ENCODE measurements around the gene SMIM17. TPM values are rescaled to one million over a fixed set of nuclear protein-coding genes. Genes with fewer than 3 reads are reported as not detected.
"Not testable (repeated sequence)": the region's sequence is repeated elsewhere in the genome, so short reads cannot be mapped to it uniquely, and the experiment has no call there.

SMIM17 gene
- total RNA-seq, 1 donor from 2014 or later = 0.18 TPM

DNA sequence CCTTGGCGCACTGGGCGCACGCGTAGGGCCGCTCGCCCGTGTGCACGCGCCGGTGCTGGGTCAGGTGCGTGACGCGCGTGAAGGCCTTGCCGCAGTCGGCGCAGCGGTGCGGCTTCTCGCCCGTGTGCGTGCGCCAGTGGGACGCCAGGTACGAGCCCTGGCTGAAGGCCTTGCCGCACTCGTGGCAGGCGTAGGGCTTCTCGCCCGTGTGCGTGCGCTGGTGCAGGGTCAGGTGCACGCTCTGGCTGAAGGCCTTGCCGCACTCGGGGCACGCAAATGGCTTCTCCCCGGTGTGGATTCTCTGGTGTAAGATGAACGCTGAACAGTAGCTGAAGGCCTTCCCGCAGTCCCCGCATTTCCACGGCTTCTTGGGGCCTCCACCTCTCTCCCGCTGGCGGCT, 21.6 kb downstream of the SMIM17 start:
- intact Hi-C loops (cut with micrococcal nuclease) = no loop called here
- Mint-ChIP-seq H3K27me3 (ENCODE audit: insufficient read depth) (no peaks in the 10 kb centered on the region), H3K9me3 (peaks cover 50% of the 10 kb centered on the region), H3K27ac (no peak overlapping the region), H3K4me1 (ENCODE audit: low read depth) (no peaks in the 10 kb centered on the region), H3K4me3 (no peak overlapping the region), H3K36me3 (ENCODE audit: low read depth) (no peaks in the 10 kb centered on the region)
- no peak for DNase-seq (ENCODE audit: low spot score)

DNA sequence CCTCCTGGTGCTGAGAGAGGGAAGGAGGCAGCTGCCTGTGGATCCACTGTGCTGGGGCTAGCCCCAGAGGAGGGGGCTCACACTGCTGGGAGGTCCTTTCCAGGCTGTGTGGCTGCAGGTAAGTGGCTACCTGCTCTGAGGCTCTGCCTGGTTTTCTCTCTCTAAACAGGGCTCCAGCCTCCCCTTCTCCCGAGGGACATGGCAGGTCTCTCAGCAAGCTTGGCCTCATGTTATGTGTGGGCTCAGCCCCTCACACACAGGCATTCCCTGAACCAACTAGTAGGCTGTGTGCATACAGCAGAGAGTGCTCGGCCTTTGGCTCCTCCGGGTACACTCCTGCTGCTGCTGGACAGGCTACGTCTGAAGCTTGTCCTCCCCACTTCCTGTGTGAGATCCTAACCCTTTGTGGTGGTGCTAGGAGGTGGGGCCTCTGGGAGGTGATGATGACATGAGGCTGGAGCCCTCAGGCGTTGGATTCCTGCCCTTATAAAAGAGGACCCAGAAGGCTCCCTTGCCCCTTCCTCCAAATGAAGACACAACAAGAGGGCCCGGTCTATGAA, 24.4 kb downstream of the SMIM17 start:
- peaks cover 43% of the 10 kb centered on the region for H3K9me3 Mint-ChIP-seq

DNA sequence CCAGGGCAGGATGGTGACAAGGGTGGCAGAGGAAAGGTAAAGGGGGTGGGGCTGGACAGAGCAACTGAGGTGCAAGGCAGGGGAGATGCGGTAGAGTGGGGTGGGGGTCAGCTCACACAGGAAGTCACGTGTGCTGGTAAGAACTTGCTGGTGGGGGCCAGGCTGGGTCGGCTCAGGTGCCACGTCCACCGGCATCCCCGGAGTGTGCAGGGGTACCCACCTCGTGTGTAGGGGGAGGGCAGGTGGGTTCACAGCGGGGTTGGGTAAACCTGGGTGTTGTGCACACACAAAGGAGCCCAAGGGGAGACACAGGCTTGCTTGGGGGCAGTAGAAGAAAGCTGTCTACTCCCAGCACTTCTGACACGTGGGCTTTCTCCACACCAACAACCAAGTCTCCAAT, 25.7 kb downstream of the SMIM17 start:
- intact Hi-C loops (cut with micrococcal nuclease) = no loop called here
- Mint-ChIP-seq H3K4me3 (no peak overlapping the region), H3K9me3 (peaks cover 36% of the 10 kb centered on the region), H3K36me3 (ENCODE audit: low read depth) (no peaks in the 10 kb centered on the region), H3K27me3 (ENCODE audit: insufficient read depth) (no peaks in the 10 kb centered on the region), H3K27ac (no peak overlapping the region), H3K4me1 (ENCODE audit: low read depth) (no peaks in the 10 kb centered on the region)
- DNase-seq (ENCODE audit: low spot score) = no peak

More for the DNA sequence above, 24.4 kb downstream of the SMIM17 start:
- intact Hi-C loops (cut with micrococcal nuclease) = no loop called here
- Mint-ChIP-seq H3K4me3 (no peak overlapping the region), H3K4me1 (ENCODE audit: low read depth) (no peaks in the 10 kb centered on the region), H3K36me3 (ENCODE audit: low read depth) (no peaks in the 10 kb centered on the region), H3K27ac (no peak overlapping the region), H3K27me3 (ENCODE audit: insufficient read depth) (no peaks in the 10 kb centered on the region)
- DNase-seq (ENCODE audit: low spot score) = no peak

DNA sequence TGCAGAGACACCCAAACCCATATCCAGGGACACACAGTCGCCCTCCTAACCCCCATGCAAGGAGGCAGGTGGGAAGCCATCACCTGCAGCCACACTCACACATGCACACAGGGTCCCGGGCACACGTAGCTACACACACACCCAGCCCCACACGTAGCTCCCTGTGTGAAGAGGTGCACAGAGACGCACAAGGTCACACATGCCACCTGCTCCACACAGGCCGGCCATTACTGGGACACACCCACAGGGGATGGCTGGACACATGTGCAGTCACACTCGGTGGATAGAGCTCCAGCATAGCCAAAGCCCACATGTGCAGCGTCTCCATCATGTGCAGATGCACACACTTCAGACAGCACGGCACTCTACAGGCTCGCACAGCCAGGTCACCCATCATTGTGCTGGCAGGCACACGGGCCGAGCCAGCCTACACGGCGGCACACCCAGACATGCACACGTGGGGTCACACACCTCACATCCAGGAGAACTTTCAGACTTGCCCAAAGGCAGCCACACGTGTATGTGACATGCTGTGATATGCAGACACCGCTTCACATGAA, 27.5 kb downstream of the SMIM17 start:
- H3K9me3 Mint-ChIP-seq = peaks cover 43% of the 10 kb centered on the region

DNA sequence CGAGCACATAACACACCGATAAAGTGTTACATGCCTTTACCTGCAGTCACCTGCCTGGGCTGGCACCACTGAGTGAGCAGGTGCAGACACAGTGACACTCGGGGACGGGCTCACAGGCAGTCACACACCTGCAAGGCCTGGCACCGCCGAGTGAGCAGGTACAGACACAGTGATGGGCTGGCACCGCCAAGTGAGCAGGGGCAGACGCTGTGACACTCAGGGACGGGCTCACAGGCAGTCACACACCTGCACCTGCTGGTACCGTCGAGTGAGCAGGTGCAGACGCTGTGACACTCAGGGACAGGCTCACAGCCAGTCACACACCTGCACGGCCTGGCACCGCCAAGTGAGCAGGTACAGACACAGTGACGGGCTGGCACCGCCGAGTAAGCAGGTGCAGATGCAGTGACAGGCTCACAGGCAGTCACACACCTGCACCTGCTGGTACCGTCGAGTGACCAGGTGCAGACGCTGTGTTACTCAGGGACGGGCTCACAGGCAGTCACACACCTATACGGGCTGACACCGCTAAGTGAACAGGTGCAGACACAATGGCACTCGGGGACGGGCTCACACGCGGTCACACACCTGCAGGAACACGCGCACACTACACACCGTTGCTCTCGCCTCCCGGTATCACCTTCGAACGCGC, 28.1 kb downstream of the SMIM17 start:
- Mint-ChIP-seq H3K36me3 (ENCODE audit: low read depth) (no peaks in the 10 kb centered on the region), H3K9me3 (peaks cover 48% of the 10 kb centered on the region), H3K27me3 (ENCODE audit: insufficient read depth) (no peaks in the 10 kb centered on the region), H3K4me1 (ENCODE audit: low read depth) (no peaks in the 10 kb centered on the region), H3K27ac (no peak overlapping the region), H3K4me3 (peak overlapping the region; percentile 59)
- intact Hi-C loops (cut with micrococcal nuclease) = no loop called here
- no peak for DNase-seq (ENCODE audit: low spot score)

More for the DNA sequence above, 27.5 kb downstream of the SMIM17 start:
- Mint-ChIP-seq H3K4me1 (ENCODE audit: low read depth) (no peaks in the 10 kb centered on the region), H3K27ac (no peak overlapping the region), H3K36me3 (ENCODE audit: low read depth) (no peaks in the 10 kb centered on the region), H3K4me3 (no peak overlapping the region), H3K27me3 (ENCODE audit: insufficient read depth) (no peaks in the 10 kb centered on the region)
- intact Hi-C loops (cut with micrococcal nuclease) = no loop called here
- DNase-seq (ENCODE audit: low spot score) = no peak

DNA sequence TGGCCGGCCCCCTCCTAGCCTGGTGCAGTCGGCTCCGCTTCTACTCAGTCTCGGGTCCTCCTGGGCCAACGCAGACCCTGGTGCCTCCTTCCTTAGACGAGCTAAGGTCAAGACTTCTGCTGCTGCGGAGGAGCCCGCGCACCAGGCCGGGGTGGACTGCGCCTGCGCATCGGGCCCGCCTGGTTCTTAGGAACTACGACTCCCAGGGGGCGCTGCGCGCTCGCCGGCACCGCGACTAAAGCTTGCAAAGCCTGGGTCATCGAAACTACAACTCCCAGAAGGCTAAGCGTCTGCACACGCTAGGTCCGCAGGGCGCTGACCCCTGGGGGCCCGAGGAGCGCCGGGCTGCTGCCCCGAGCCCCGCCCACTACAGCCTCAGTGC, 28.6 kb downstream of the SMIM17 start, which contains the start of gene ZNF835:
Gene ZNF835 (minus strand): TSS at position 145 of the 382 bp plus-strand sequence. CDS start 6,559 bp downstream, outside the sequence.
- no peaks in the 10 kb centered on the region for H3K27me3 Mint-ChIP-seq (ENCODE audit: insufficient read depth)

DNA sequence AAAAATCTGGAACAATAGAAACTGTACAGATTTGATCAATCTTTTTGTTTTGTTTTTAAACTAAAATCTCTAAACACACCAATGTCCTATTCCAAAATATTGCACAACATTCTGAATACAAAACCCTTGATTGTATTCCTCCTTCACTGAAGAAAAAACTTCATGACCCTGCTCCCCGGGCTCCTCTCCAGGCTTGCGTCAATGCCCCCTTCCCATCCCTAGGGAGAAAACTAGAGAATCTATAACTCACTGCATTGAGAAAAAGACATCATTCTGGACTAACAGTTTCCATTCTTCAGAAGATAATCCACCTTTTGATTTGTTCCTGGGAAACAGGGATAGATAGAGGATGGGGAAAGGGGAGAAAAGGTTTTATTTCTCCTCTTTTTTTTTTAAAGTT, 29.7 kb downstream of the SMIM17 start:
- H3K4me3 Mint-ChIP-seq; H3K36me3 Mint-ChIP-seq (ENCODE audit: low read depth); intact Hi-C loops (cut with micrococcal nuclease); DNase-seq (ENCODE audit: low spot score); H3K27me3 Mint-ChIP-seq (ENCODE audit: insufficient read depth); H3K27ac Mint-ChIP-seq; H3K4me1 Mint-ChIP-seq (ENCODE audit: low read depth): not testable (repeated sequence)
- H3K9me3 Mint-ChIP-seq = peaks cover 56% of the 10 kb centered on the region

More for the DNA sequence above, 28.6 kb downstream of the SMIM17 start, which contains the start of gene ZNF835:
- H3K9me3 Mint-ChIP-seq = peaks cover 53% of the 10 kb centered on the region
- H3K4me1 Mint-ChIP-seq (ENCODE audit: low read depth) = no peaks in the 10 kb centered on the region
- DNase-seq (ENCODE audit: low spot score) = peak; percentile 25
- intact Hi-C loops (cut with micrococcal nuclease) = no loop called here
- H3K27ac Mint-ChIP-seq = no peak within 1 kb of the TSS
- no peaks in the 10 kb centered on the region for H3K36me3 Mint-ChIP-seq (ENCODE audit: low read depth)
- H3K4me3 Mint-ChIP-seq = peak within 1 kb of the TSS; percentile 59

DNA sequence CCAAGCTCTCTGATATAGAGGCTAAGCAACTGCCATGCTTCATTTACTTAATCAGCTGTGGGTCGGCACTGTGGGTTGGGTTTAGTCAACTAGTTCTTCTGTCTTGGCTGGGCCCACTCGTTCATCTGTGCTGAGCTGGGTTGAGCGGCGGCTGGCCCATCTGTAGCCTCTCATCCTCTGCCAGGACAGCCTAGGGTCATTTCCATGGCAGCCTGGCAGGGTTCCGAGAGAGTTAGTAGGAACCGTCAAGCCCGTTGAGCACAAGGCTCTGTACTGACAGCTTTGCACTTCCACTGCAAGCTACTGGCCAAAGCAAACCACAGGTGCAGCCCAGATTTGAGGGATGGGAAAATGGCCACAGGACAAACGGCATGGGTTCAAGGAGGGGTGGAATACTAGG, 35.2 kb downstream of the SMIM17 start:
- H3K36me3 Mint-ChIP-seq (ENCODE audit: low read depth) = no peaks in the 10 kb centered on the region
- no peak overlapping the region for H3K4me3 Mint-ChIP-seq

DNA sequence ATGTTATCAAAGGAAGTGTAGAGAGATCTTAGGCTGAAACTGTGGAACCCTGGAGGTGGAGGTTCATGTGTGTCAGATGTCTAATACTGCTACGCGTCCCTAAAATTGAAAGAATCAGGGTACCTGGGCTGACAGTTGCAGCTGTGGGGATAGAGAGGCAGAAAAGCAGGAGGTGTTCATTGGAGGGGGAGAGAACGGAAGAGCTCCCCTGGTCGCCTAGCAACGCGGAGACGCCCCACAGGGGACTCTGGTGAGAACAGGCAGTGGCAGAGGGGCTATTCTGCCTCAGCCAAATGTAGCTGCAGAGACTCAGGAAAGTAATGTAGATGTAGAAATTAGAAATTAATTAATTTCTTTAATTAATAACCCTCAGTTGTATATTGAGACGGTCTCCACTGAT, 38.7 kb downstream of the SMIM17 start:
- Mint-ChIP-seq H3K27ac (no peak overlapping the region), H3K27me3 (ENCODE audit: insufficient read depth) (no peaks in the 10 kb centered on the region), H3K4me3 (no peak overlapping the region), H3K4me1 (ENCODE audit: low read depth) (no peaks in the 10 kb centered on the region), H3K36me3 (ENCODE audit: low read depth) (no peaks in the 10 kb centered on the region), H3K9me3 (peaks cover 52% of the 10 kb centered on the region)
- intact Hi-C loops (cut with micrococcal nuclease) = no loop called here
- no peak for DNase-seq (ENCODE audit: low spot score)

More for the DNA sequence above, 35.2 kb downstream of the SMIM17 start:
- Mint-ChIP-seq H3K9me3 (peaks cover 52% of the 10 kb centered on the region), H3K4me1 (ENCODE audit: low read depth) (no peaks in the 10 kb centered on the region), H3K27ac (no peak overlapping the region), H3K27me3 (ENCODE audit: insufficient read depth) (no peaks in the 10 kb centered on the region)
- intact Hi-C loops (cut with micrococcal nuclease) = no loop called here
- DNase-seq (ENCODE audit: low spot score) = no peak

DNA sequence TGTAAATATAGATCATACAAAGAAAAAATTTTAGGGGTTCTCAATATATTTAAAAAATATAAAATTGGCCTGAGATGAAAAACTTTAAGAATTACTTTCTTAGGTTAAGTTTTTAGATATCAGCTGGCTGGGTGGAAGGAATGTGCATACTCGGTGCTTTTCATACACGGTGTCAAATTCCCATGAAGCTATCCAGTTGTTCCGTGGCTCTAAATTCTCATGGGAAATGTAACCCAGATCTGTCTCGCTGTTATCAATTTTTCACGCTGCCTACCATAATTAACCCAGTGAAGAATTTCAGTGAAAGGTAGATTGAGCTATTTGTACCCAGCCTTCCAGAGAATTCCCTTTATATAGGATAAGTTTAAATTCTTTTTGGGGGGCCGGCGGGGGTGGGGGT, 40.2 kb downstream of the SMIM17 start:
- intact Hi-C loops (cut with micrococcal nuclease) = no loop called here
- no peak for DNase-seq (ENCODE audit: low spot score)
- H3K36me3 Mint-ChIP-seq (ENCODE audit: low read depth) = no peaks in the 10 kb centered on the region
- peaks cover 50% of the 10 kb centered on the region for H3K9me3 Mint-ChIP-seq
- H3K27me3 Mint-ChIP-seq (ENCODE audit: insufficient read depth) = no peaks in the 10 kb centered on the region
- H3K27ac Mint-ChIP-seq = no peak overlapping the region
- no peaks in the 10 kb centered on the region for H3K4me1 Mint-ChIP-seq (ENCODE audit: low read depth)
- H3K4me3 Mint-ChIP-seq = no peak overlapping the region

DNA sequence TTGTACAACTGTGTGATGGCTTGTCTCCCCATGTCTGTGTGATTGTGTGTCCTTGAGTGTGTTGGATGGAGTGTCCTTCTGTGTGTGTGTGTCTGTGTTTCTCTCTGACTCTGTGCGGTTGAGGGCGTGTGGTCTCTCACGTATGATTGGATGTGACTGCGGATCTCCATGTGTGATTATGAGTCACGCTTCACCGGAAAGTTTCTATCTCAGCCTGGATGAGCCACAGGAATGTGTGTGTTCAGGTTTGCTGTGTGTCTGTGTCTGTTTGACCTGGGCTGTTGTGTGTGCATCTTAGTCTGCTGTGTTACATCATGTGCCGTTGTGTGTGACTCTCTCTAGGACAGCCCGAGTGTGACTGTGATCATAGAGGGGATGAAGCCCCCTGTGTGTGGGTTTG, 44.1 kb downstream of the SMIM17 start:
- Mint-ChIP-seq H3K9me3 (peaks cover 51% of the 10 kb centered on the region), H3K27me3 (ENCODE audit: insufficient read depth) (no peaks in the 10 kb centered on the region), H3K27ac (no peak overlapping the region), H3K4me1 (ENCODE audit: low read depth) (no peaks in the 10 kb centered on the region), H3K4me3 (no peak overlapping the region), H3K36me3 (ENCODE audit: low read depth) (no peaks in the 10 kb centered on the region)
- intact Hi-C loops (cut with micrococcal nuclease) = no loop called here
- no peak for DNase-seq (ENCODE audit: low spot score)

DNA sequence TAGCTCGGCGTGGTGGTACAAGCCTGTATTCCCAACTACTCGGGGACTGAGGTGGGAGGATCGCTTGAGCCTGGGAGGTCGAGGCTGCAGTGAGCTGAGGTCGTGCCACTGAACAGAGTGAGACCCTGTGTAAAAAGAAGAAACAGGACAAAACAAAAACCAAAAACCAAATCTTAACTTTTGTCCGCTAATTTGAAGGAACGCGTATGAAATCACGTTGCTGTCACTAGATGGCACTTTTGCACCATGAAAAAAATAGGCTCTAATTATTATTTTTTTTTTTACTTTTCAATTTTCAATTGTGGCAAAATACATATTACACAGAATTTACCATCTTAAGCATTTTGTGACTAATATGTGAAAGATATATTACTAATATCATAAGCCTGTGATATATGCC, 46.2 kb downstream of the SMIM17 start:
- Mint-ChIP-seq H3K9me3 (peaks cover 69% of the 10 kb centered on the region), H3K4me1 (ENCODE audit: low read depth) (no peaks in the 10 kb centered on the region), H3K27me3 (ENCODE audit: insufficient read depth) (no peaks in the 10 kb centered on the region), H3K36me3 (ENCODE audit: low read depth) (no peaks in the 10 kb centered on the region), H3K27ac (no peak overlapping the region), H3K4me3 (no peak overlapping the region)
- intact Hi-C loops (cut with micrococcal nuclease) = no loop called here
- DNase-seq (ENCODE audit: low spot score) = no peak

DNA sequence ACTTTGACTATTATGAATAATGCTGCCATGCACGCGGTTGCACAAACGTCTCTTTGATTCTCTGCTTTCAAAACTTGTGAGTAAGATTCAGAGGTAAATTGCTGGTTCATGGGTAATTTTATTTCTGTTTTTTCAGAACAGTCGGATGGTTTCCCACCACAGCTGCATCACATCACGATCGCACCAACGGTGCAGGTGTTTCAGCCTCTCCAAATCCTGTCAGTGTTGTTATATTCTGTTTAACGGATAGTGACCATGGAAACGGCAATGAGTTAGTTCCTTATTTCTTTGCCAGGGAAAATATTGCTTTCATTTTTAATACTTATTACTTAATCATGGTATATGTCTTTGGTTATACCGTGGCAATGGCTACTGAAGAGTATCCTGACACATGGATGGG, 47.7 kb downstream of the SMIM17 start:
- Mint-ChIP-seq H3K4me3 (no peak overlapping the region), H3K27ac (no peak overlapping the region), H3K4me1 (ENCODE audit: low read depth) (no peaks in the 10 kb centered on the region), H3K9me3 (peaks cover 66% of the 10 kb centered on the region), H3K27me3 (ENCODE audit: insufficient read depth) (no peaks in the 10 kb centered on the region), H3K36me3 (ENCODE audit: low read depth) (no peaks in the 10 kb centered on the region)
- DNase-seq (ENCODE audit: low spot score) = no peak
- intact Hi-C loops (cut with micrococcal nuclease) = no loop called here

All from activated T-helper 1 cell treated with anti-CD3 and anti-CD28 coated beads, Interleukin-12 subunit alpha, Interleukin-12 subunit beta, Interleukin-2, Interleukin-4 antibody, amounts not matched to agents 30 ng/mL and 10 ng/mL and 1 ng/mL, durations not matched to agents 14 hours and 24 hours and 36 hours (primary cell).